Measurements from ENCODE around the gene MCM3.

DNA sequence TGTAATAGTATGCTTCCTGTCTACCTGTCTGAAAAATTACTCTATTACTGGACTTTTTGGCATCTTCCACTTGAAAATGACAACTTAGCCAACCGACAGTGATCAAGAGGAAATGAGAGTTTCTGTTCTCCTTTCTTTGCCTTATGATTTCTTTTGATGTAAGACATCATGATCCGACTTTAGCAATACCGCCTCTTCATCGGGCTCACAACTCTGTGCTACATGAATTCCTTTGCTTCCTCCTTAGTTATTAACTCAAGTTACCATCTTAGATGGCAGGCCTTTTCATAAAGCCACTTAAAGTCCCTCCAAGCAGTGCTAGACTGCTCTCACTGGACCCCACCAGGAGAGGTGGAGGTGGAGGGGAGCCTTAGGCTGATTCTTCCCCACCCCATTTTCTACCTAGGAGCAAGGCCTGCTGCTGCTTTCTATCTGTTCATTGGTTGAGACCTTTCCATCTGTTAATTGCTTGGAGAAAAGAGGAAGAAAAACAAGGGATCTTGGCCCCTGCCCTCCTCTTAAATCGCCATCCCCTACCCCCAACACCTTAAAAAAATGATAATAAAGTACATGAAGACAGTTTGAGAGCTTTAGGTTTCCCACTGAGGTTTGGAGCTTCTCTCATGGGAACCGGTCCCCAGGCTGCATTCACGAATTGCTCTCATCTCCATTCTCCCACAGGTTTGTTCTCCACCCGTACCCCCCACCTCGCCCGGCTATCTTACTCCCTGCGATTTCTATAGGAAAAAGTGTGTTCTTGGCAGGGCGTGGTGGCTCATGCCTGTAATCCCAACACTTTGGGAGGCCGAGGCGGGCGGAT, 21.6 kb upstream of the MCM3 start:
- TF ChIP-seq POLR2AphosphoS5 (IDR thresholded peaks at IDR 0.05) (no peak), EP300 (IDR thresholded peaks at IDR 0.05) (no peak), POLR2A (IDR thresholded peaks at IDR 0.05) (no peak)
- TF ChIP-seq, protein P1, sequence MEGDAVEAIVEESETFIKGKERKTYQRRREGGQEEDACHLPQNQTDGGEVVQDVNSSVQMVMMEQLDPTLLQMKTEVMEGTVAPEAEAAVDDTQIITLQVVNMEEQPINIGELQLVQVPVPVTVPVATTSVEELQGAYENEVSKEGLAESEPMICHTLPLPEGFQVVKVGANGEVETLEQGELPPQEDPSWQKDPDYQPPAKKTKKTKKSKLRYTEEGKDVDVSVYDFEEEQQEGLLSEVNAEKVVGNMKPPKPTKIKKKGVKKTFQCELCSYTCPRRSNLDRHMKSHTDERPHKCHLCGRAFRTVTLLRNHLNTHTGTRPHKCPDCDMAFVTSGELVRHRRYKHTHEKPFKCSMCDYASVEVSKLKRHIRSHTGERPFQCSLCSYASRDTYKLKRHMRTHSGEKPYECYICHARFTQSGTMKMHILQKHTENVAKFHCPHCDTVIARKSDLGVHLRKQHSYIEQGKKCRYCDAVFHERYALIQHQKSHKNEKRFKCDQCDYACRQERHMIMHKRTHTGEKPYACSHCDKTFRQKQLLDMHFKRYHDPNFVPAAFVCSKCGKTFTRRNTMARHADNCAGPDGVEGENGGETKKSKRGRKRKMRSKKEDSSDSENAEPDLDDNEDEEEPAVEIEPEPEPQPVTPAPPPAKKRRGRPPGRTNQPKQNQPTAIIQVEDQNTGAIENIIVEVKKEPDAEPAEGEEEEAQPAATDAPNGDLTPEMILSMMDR (IDR thresholded peaks at IDR 0.05) = no peak

Data from stomach (tissue), 4 donors.